Fibroblast of lung (primary cell): ENCODE measurements around the gene WFDC5. TPM values are rescaled to one million over a fixed set of nuclear protein-coding genes. Genes with fewer than 3 reads are reported as not detected.

ENCODE experiments used
- DNase-seq, 2 donors: peaks; one replicate each; pipeline versions ENCODE4 v3.0.0 to v3.0.0-alpha.2; 2010; ENCODE audit warnings: low read depth in 2 of 2
- H2AFZ ChIP-seq: 2 replicates; pipeline ENCODE4 v1.5.1; 2012; ENCODE audit warnings: low read length, control low read depth, inconsistent platforms
- H3K27ac ChIP-seq: 2 replicates; pipeline ENCODE4 v1.5.1; 2011; ENCODE audit warnings: low read length, control low read depth; ENCODE audit not compliant: insufficient read depth
- H3K27me3 ChIP-seq: 2 replicates; pipeline ENCODE4 v1.5.1; 2011; ENCODE audit warnings: mild to moderate bottlenecking, low read length; ENCODE audit not compliant: control insufficient read depth, insufficient read depth
- H3K36me3 ChIP-seq: 2 replicates; pipeline ENCODE4 v1.5.1; 2011; ENCODE audit warnings: low read length; ENCODE audit not compliant: control insufficient read depth, insufficient read depth
- H3K4me1 ChIP-seq: 2 replicates; pipeline ENCODE4 v1.5.1; 2011; ENCODE audit warnings: low read length; ENCODE audit not compliant: control insufficient read depth, insufficient read depth; ENCODE audit errors: extremely low read depth
- H3K4me2 ChIP-seq: 2 replicates; pipeline ENCODE4 v1.5.1; 2011; ENCODE audit warnings: low read length, control low read depth; ENCODE audit not compliant: insufficient read depth; ENCODE audit errors: extremely low read depth
- H3K4me3 ChIP-seq, 4 experiments: fragments of 200-600 bp in 1 of 4; sonication (generic) in 1 of 4; replicated peaks in 1 of 4; 2 replicates each; pipeline ENCODE4 v1.5.1; 2011 to 2016; ENCODE audit warnings: low read length in 4 of 4, low read depth in 3 of 4, mild to moderate bottlenecking in 3 of 4, control low read depth in 2 of 4, inconsistent platforms in 1 of 4, mixed read lengths in 1 of 4; ENCODE audit not compliant: insufficient read depth in 1 of 4; ENCODE audit errors: control extremely low read depth in 1 of 4
- H3K79me2 ChIP-seq: 2 replicates; pipeline ENCODE4 v1.5.1; 2012; ENCODE audit warnings: mild to moderate bottlenecking, low read length, inconsistent platforms; ENCODE audit not compliant: control insufficient read depth, insufficient read depth
- H3K9ac ChIP-seq: 2 replicates; pipeline ENCODE4 v1.5.1; 2011; ENCODE audit warnings: mild to moderate bottlenecking, low read length, control low read depth; ENCODE audit not compliant: insufficient read depth
- H3K9me3 ChIP-seq: 2 replicates; pipeline ENCODE4 v1.5.1; 2012; ENCODE audit warnings: low read depth, low read length; ENCODE audit not compliant: control insufficient read depth, insufficient read depth
- H4K20me1 ChIP-seq: 2 replicates; pipeline ENCODE4 v1.5.1; 2011; ENCODE audit warnings: low read length; ENCODE audit not compliant: control insufficient read depth, insufficient read depth; ENCODE audit errors: extremely low read depth
- EZH2 ChIP-seq: IDR thresholded peaks from 2 replicates; pipeline ENCODE4 v1.5.1; 2012; ENCODE audit warnings: low read length, control low read depth, mild to moderate bottlenecking; ENCODE audit errors: missing control alignments
- polyA plus RNA-seq, 2 donors: library from polyadenylated mRNA; depleted of rRNA in 1 of 2; stranded (reverse) in 1 of 2; unstranded in 1 of 2; fragments of >200 nt; gene quantifications; 2 replicates each; pipeline ENCODE4 v1.2.1, GENCODE V29; 2011 to 2012; ENCODE audit warnings: missing spikeins in 1 of 2
- total RNA-seq: library from RNA; depleted of rRNA; stranded (reverse); fragments of >200 nt; gene quantifications from 2 replicates; pipeline ENCODE4 v1.2.1, GENCODE V29; 2014
- TF ChIP-seq, protein P1 (sequence below), 2 donors: IDR thresholded peaks in 1 of 2; conservative IDR thresholded peaks in 1 of 2; 1 replicate in 1 of 2; 2 replicates in 1 of 2; pipeline ENCODE4 v1.5.1; 2011 to 2012; ENCODE audit warnings: low read length in 2 of 2, control low read depth in 1 of 2, inconsistent platforms in 1 of 2, low read depth in 1 of 2, mild to moderate bottlenecking in 1 of 2

Gene WFDC5
- total and polyA plus RNA-seq, 2 donors (not counting 1 experiment from before 2014, with no cell fraction given), result not detected

DNA sequence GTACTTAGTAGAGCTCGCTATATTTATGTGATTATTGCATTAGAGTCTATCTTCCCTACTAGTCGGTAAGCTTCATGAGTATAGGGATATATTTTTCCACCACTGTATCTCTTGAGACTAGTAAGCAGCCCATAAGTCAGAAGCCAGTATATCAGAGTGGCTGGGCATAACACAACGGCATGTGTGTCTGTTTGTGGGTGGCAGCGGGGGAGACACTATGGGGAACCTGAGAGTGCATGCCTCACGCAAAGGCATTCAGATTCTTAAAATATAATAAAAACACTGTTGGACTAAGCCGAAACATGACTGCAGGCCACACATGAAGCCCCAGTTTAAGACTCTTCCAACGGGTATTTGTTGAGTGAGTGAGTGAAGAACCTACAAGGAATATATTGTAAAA lies 22.1 kb downstream of the WFDC5 start:
- no peak for TF ChIP-seq EZH2
- TF ChIP-seq, protein P1, sequence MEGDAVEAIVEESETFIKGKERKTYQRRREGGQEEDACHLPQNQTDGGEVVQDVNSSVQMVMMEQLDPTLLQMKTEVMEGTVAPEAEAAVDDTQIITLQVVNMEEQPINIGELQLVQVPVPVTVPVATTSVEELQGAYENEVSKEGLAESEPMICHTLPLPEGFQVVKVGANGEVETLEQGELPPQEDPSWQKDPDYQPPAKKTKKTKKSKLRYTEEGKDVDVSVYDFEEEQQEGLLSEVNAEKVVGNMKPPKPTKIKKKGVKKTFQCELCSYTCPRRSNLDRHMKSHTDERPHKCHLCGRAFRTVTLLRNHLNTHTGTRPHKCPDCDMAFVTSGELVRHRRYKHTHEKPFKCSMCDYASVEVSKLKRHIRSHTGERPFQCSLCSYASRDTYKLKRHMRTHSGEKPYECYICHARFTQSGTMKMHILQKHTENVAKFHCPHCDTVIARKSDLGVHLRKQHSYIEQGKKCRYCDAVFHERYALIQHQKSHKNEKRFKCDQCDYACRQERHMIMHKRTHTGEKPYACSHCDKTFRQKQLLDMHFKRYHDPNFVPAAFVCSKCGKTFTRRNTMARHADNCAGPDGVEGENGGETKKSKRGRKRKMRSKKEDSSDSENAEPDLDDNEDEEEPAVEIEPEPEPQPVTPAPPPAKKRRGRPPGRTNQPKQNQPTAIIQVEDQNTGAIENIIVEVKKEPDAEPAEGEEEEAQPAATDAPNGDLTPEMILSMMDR (conservative IDR thresholded peaks at IDR 0.05 in 1 of 2, IDR thresholded peaks at IDR 0.05 in 1 of 2; ENCODE audit: low read depth in 1 of 2, low read length in 2 of 2), result no peak
- no peak for DNase-seq
- Histone ChIP-seq H4K20me1 (no peaks in the 10 kb centered on the region), H3K4me1 (peaks cover under 1% of the 10 kb centered on the region), H3K27me3 (peaks cover 3% of the 10 kb centered on the region), H3K27ac (no peak overlapping the region), H3K9me3 (no peaks in the 10 kb centered on the region), H2AFZ (no peak overlapping the region), H3K9ac (no peak overlapping the region), H3K36me3 (no peaks in the 10 kb centered on the region), H3K79me2 (no peaks in the 10 kb centered on the region), H3K4me3 (no peak overlapping the region), H3K4me2 (no peak overlapping the region)

- Histone ChIP-seq H3K4me2 (no peak overlapping the region), H3K9me3 (no peaks in the 10 kb centered on the region), H2AFZ (no peak overlapping the region), H3K4me1 (peaks cover 5% of the 10 kb centered on the region), H3K4me3 (no peak overlapping the region), H3K27ac (no peak overlapping the region), H3K79me2 (no peaks in the 10 kb centered on the region), H3K9ac (no peak overlapping the region), H3K27me3 (no peaks in the 10 kb centered on the region), H3K36me3 (no peaks in the 10 kb centered on the region), H4K20me1 (no peaks in the 10 kb centered on the region)
- TF ChIP-seq, protein P1 (conservative IDR thresholded peaks at IDR 0.05 in 1 of 2, IDR thresholded peaks at IDR 0.05 in 1 of 2; ENCODE audit: low read depth in 1 of 2, low read length in 2 of 2), result no peak
- TF ChIP-seq EZH2, result no peak
- DNase-seq, result no peak
Observed at GRCh38 chr20:45091366-45091765, 23.6 kb downstream of the WFDC5 start.

- TF ChIP-seq, protein P1 (conservative IDR thresholded peaks at IDR 0.05 in 1 of 2, IDR thresholded peaks at IDR 0.05 in 1 of 2; ENCODE audit: low read depth in 1 of 2, low read length in 2 of 2), result no peak
- no peak for TF ChIP-seq EZH2
- Histone ChIP-seq H3K4me1 (peaks cover 5% of the 10 kb centered on the region), H3K79me2 (no peaks in the 10 kb centered on the region), H3K4me3 (no peak overlapping the region), H2AFZ (no peak overlapping the region), H3K4me2 (no peak overlapping the region), H3K36me3 (no peaks in the 10 kb centered on the region), H3K9me3 (no peaks in the 10 kb centered on the region), H3K9ac (no peak overlapping the region), H4K20me1 (no peaks in the 10 kb centered on the region), H3K27ac (no peak overlapping the region), H3K27me3 (no peaks in the 10 kb centered on the region)
- peak in 1 of 2 donors; percentile 43 for DNase-seq
Observed at GRCh38 chr20:45090481-45090880, 24.5 kb downstream of the WFDC5 start.
